HEK293 (cell line): ENCODE data around the gene LTBP1.
"Not testable (repeated sequence)": the region's sequence is repeated elsewhere in the genome, so short reads cannot be mapped to it uniquely, and the experiment has no call there.

Experiments
- CTCF ChIA-PET: fragments of 350-600 bp; formaldehyde crosslinking; extraction: SDS; loops from one replicate; lab custom pipeline; 2021; ENCODE audit warnings: antibody characterized with exemption; lab: Yijun Ruan, JAX
- POLR2A ChIA-PET: fragments of 300-600 bp; formaldehyde crosslinking; extraction: SDS; loops from one replicate; lab custom pipeline; 2020; ENCODE audit warnings: antibody characterized with exemption, inconsistent platforms; lab: Yijun Ruan, JAX
- H3K27ac ChIP-seq: fragments of 200-500 bp; sonication (Bioruptor generic); 2 replicates; pipeline ENCODE4 v1.5.1; 2014; ENCODE audit warnings: low read depth, low read length, control low read depth, inconsistent platforms; ENCODE audit errors: extremely low read depth
- H3K36me3 ChIP-seq, 2 experiments: fragments of 200-500 bp in 1 of 2; sonication (Bioruptor generic) in 1 of 2; 1 replicate in 1 of 2; 2 replicates in 1 of 2; pipeline ENCODE4 v1.5.1; 2014 to 2017; ENCODE audit warnings: inconsistent platforms in 2 of 2, low read length in 2 of 2; ENCODE audit not compliant: control insufficient read depth in 2 of 2, insufficient read depth in 1 of 2
- H3K4me1 ChIP-seq: fragments of 200-500 bp; sonication (Bioruptor generic); 2 replicates; pipeline ENCODE4 v1.5.1; 2014; ENCODE audit warnings: mild to moderate bottlenecking, low read length, inconsistent platforms; ENCODE audit not compliant: control insufficient read depth, insufficient read depth
- H3K4me3 ChIP-seq: 2 replicates; pipeline ENCODE4 v1.5.1; 2011; ENCODE audit warnings: low read depth, mild to moderate bottlenecking, control low read depth, low read length, moderate library complexity
- H3K9me3 ChIP-seq: fragments of 200-500 bp; sonication (Bioruptor generic); 2 replicates; pipeline ENCODE4 v1.5.1; 2014; ENCODE audit warnings: low read depth, low read length, inconsistent platforms; ENCODE audit not compliant: control insufficient read depth, insufficient read depth
- HOXA7 ChIP-seq: sonication (generic); formaldehyde crosslinking; IDR thresholded peaks from 2 replicates; pipeline ENCODE4 v1.8.1; 2022; ENCODE audit warnings: missing genetic modification reagents, borderline replicate concordance
- SP2 ChIP-seq: fragments of 450-650 bp; formaldehyde crosslinking; IDR thresholded peaks from 2 replicates; pipeline ENCODE4 v1.5.1; 2016; ENCODE audit warnings: missing biosample characterization, missing genetic modification characterization
- SP3 ChIP-seq: fragments of 450-650 bp; formaldehyde crosslinking; IDR thresholded peaks from 2 replicates; pipeline ENCODE4 v1.5.1; 2016; ENCODE audit warnings: missing biosample characterization, missing genetic modification characterization
- ZFHX2 ChIP-seq: fragments of 450-650 bp; formaldehyde crosslinking; conservative IDR thresholded peaks from 2 replicates; pipeline ENCODE4 v1.5.1; 2016; ENCODE audit warnings: missing biosample characterization, missing genetic modification characterization
- ZFP37 ChIP-seq: fragments of 450-650 bp; formaldehyde crosslinking; IDR thresholded peaks from 2 replicates; pipeline ENCODE4 v1.5.1; 2016; ENCODE audit warnings: missing biosample characterization, missing genetic modification characterization
- ZNF223 ChIP-seq: fragments of 450-650 bp; formaldehyde crosslinking; IDR thresholded peaks from 2 replicates; pipeline ENCODE4 v1.5.1; 2016; ENCODE audit warnings: missing biosample characterization, missing genetic modification characterization
- ZNF24 ChIP-seq: fragments of 450-650 bp; formaldehyde crosslinking; IDR thresholded peaks from 2 replicates; pipeline ENCODE4 v1.5.1; 2016; ENCODE audit warnings: missing biosample characterization, missing genetic modification characterization
- ZNF549 ChIP-seq: fragments of 450-650 bp; IDR thresholded peaks from 2 replicates; pipeline ENCODE4 v1.5.1; 2018; ENCODE audit warnings: missing biosample characterization, missing genetic modification characterization, mild to moderate bottlenecking, inconsistent platforms, moderate library complexity
- ZNF600 ChIP-seq: fragments of 450-650 bp; formaldehyde crosslinking; IDR thresholded peaks from 2 replicates; pipeline ENCODE4 v1.5.1; 2016; ENCODE audit warnings: missing biosample characterization, missing genetic modification characterization
- ZNF654 ChIP-seq: fragments of 450-650 bp; formaldehyde crosslinking; IDR thresholded peaks from 2 replicates; pipeline ENCODE4 v1.5.1; 2016; ENCODE audit warnings: low read depth, missing biosample characterization, missing genetic modification characterization
- ZNF658 ChIP-seq: fragments of 450-650 bp; formaldehyde crosslinking; IDR thresholded peaks from 2 replicates; pipeline ENCODE4; 2016; ENCODE audit warnings: missing biosample characterization, missing genetic modification characterization
- ZNF701 ChIP-seq: fragments of 450-650 bp; formaldehyde crosslinking; IDR thresholded peaks from 2 replicates; pipeline ENCODE4 v1.5.1; 2016; ENCODE audit warnings: missing biosample characterization, missing genetic modification characterization
- TF ChIP-seq, protein P1 (sequence below): fragments of 450-650 bp; formaldehyde crosslinking; IDR thresholded peaks from 2 replicates; pipeline ENCODE4; 2016; ENCODE audit warnings: missing biosample characterization, missing genetic modification characterization
- TF ChIP-seq, protein P2 (sequence below): fragments of 450-650 bp; formaldehyde crosslinking; IDR thresholded peaks from 2 replicates; pipeline ENCODE4 v1.5.1; 2016; ENCODE audit warnings: missing biosample characterization, missing genetic modification characterization
- TF ChIP-seq, protein P3 (sequence below): fragments of 450-650 bp; formaldehyde crosslinking; IDR thresholded peaks from 2 replicates; pipeline ENCODE4 v1.5.1; 2016; ENCODE audit warnings: missing biosample characterization, missing genetic modification characterization, borderline replicate concordance

LTBP1 gene

DNA sequence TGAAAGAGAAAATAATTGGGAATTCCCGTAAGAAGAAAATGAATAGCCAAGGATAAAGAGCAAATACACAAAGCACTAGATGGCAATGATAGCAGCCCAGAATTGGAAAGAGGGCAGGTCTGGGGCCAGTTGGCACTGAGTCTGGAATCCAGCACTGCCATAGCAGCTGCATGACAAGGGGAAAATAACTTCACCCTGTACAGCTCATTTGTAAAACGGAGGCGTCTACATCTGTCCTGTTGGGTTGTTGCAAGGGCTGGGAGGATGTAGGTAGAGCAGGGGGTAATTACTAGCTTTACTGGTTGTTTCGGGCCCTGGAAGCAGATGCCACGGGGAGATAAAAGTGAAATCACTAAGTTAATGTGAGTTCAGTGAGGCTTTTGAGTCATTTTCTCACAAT is 419.7 kb downstream of the LTBP1 start:
- CTCF ChIA-PET = interaction anchor here (0.7 to 1.0 kb wide), 2 partner anchors 9 to 334 kb away, joined by 3 read pairs; no protein-coding TSS in a partner anchor
- Histone ChIP-seq H3K4me1 (no peaks in the 10 kb centered on the region), H3K4me3 (no peak overlapping the region), H3K27ac (no peak overlapping the region), H3K9me3 (no peaks in the 10 kb centered on the region), H3K36me3 (peaks cover 0 to 10% of the 10 kb centered on the region in 2 experiments; a peak in 1 of 3 replicates)
- POLR2A ChIA-PET = no interaction called here
- TF ChIP-seq SP2 (tag by site-specific recombination) = no peak
- no peak for TF ChIP-seq SP3
- TF ChIP-seq, protein P1, sequence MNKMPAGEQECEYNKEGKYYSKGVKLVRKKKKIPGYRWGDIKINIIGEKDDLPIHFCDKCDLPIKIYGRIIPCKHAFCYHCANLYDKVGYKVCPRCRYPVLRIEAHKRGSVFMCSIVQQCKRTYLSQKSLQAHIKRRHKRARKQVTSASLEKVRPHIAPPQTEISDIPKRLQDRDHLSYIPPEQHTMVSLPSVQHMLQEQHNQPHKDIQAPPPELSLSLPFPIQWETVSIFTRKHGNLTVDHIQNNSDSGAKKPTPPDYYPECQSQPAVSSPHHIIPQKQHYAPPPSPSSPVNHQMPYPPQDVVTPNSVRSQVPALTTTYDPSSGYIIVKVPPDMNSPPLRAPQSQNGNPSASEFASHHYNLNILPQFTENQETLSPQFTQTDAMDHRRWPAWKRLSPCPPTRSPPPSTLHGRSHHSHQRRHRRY (tag by site-specific recombination) = no peak
- TF ChIP-seq ZNF654 (tag by site-specific recombination) = no peak
- TF ChIP-seq ZNF600 (tag by site-specific recombination) = no peak
- no peak for TF ChIP-seq ZNF549 (tag by site-specific recombination)
- no peak for TF ChIP-seq ZNF24 (tag by site-specific recombination)
- TF ChIP-seq ZFP37 (tag by site-specific recombination) = no peak
- TF ChIP-seq HOXA7 (CRISPR knock-in tag) = no peak
- no peak for TF ChIP-seq ZFHX2 (tag by site-specific recombination)
- TF ChIP-seq, protein P2, sequence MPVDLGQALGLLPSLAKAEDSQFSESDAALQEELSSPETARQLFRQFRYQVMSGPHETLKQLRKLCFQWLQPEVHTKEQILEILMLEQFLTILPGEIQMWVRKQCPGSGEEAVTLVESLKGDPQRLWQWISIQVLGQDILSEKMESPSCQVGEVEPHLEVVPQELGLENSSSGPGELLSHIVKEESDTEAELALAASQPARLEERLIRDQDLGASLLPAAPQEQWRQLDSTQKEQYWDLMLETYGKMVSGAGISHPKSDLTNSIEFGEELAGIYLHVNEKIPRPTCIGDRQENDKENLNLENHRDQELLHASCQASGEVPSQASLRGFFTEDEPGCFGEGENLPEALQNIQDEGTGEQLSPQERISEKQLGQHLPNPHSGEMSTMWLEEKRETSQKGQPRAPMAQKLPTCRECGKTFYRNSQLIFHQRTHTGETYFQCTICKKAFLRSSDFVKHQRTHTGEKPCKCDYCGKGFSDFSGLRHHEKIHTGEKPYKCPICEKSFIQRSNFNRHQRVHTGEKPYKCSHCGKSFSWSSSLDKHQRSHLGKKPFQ (tag by site-specific recombination) = no peak

DNA sequence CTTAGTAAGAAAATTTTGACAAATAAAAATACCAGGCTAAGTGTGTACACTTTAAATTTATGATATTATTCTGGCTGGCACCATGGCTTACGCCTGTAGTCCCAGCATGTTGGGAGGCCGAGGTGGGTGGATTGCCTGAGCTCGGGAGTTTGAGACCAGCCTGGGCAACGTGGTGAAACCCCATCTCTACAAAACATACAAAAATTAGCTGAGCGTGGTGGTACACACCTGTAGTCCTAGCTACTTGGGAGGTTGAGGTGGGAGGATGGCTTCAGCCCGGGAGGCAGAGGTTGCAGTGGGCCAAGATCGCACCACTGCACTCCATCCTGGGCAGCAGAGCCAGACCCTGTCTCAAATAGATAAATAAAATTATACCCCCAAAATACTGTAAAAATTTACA is 421.8 kb downstream of the LTBP1 start:
- H3K27ac ChIP-seq, H3K9me3 ChIP-seq, H3K4me3 ChIP-seq, H3K4me1 ChIP-seq, POLR2A ChIA-PET: not testable (repeated sequence)
- H3K36me3 ChIP-seq = peaks cover 0 to 10% of the 10 kb centered on the region in 2 experiments; a peak in 1 of 3 replicates
- CTCF ChIA-PET = interaction anchor here (0.6 kb wide), 1 partner anchor 335 kb away, joined by 3 read pairs; no protein-coding TSS in a partner anchor

DNA sequence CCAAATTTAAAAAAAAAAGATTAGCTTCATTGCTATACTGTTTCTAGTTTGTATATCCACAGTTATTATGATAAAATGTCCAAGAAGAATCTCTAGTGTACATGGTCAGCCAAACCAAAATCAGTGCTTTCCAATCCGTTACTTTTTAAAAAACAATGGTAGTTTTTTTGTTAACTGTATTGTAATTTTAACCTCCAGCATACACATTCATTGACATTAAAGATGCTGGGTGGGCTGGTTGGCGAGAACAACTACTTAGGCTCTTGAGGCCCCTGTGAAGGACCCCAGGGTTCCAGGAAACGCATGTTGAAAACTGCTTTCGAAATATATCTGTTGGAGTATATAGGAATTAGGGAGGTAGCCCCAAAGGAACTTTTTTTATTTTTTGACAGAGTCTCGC is 422.4 kb downstream of the LTBP1 start:
- no peaks in the 10 kb centered on the region for H3K4me1 ChIP-seq
- TF ChIP-seq ZNF658 (no peak), ZNF701 (tag by site-specific recombination) (no peak), ZNF223 (no peak)
- TF ChIP-seq, protein P3, sequence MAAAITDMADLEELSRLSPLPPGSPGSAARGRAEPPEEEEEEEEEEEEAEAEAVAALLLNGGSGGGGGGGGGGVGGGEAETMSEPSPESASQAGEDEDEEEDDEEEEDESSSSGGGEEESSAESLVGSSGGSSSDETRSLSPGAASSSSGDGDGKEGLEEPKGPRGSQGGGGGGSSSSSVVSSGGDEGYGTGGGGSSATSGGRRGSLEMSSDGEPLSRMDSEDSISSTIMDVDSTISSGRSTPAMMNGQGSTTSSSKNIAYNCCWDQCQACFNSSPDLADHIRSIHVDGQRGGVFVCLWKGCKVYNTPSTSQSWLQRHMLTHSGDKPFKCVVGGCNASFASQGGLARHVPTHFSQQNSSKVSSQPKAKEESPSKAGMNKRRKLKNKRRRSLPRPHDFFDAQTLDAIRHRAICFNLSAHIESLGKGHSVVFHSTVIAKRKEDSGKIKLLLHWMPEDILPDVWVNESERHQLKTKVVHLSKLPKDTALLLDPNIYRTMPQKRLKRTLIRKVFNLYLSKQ (tag by site-specific recombination) = no peak
- TF ChIP-seq, all 188 proteins: peak for 0
- CTCF ChIA-PET = interaction anchor here (0.6 kb wide), 1 partner anchor 336 kb away, joined by 3 read pairs; no protein-coding TSS in a partner anchor

More for the DNA sequence above, 422.4 kb downstream of the LTBP1 start:
- Histone ChIP-seq H3K4me3 (no peak overlapping the region), H3K27ac (no peak overlapping the region), H3K36me3 (peaks cover 0 to 8% of the 10 kb centered on the region in 2 experiments; a peak in 1 of 3 replicates), H3K9me3 (no peaks in the 10 kb centered on the region)
- POLR2A ChIA-PET = no interaction called here
